Kidney (tissue), 14 donors: ENCODE data around the gene SKAP2. TPM values are rescaled to one million over a fixed set of nuclear protein-coding genes. Genes with fewer than 3 reads are reported as not detected.

Experiments used
- DNase-seq, 5 donors: peaks; one replicate each; pipeline ENCODE4 v3.0.0-alpha.2; 2013 to 2020
- FAIRE-seq: peaks from 2 replicates; lab custom pipeline; 2012; peaks lifted over from hg19 to GRCh38; lab: Jason Lieb, UNC
- H3K27ac ChIP-seq, 2 donors: one replicate each; pipeline ENCODE4 v1.7.0; 2013; ENCODE audit warnings: low read depth in 2 of 2, low read length in 2 of 2, inconsistent platforms in 1 of 2
- H3K27me3 ChIP-seq: one replicate; pipeline ENCODE4 v1.7.1; 2013; ENCODE audit warnings: low read length, inconsistent platforms; ENCODE audit not compliant: control insufficient read depth, insufficient read depth
- H3K36me3 ChIP-seq, 3 donors: one replicate each; pipeline versions ENCODE4 v1.7.0 to v1.7.1; 2013; ENCODE audit warnings: low read length in 3 of 3, control low read depth in 1 of 3, inconsistent platforms in 1 of 3; ENCODE audit not compliant: insufficient read depth in 3 of 3, control insufficient read depth in 2 of 3
- H3K4me1 ChIP-seq, 3 donors: one replicate each; pipeline versions ENCODE4 v1.7.0 to v1.7.1; 2013; ENCODE audit warnings: low read length in 3 of 3, inconsistent platforms in 1 of 3, low read depth in 1 of 3; ENCODE audit not compliant: control insufficient read depth in 2 of 3, insufficient read depth in 2 of 3
- H3K4me3 ChIP-seq, 3 donors: one replicate each; pipeline versions ENCODE4 v1.7.0 to v1.8.1; 2013; ENCODE audit warnings: low read length in 3 of 3, control low read depth in 1 of 3, inconsistent platforms in 1 of 3
- H3K9ac ChIP-seq, 3 donors: one replicate each; pipeline versions ENCODE4 v1.7.0 to v1.7.1; 2013; ENCODE audit warnings: low read length in 3 of 3, control low read depth in 1 of 3, inconsistent platforms in 1 of 3
- H3K9me3 ChIP-seq, 3 donors: one replicate each; pipeline versions ENCODE4 v1.7.0 to v1.7.1; 2013; ENCODE audit warnings: low read length in 3 of 3, control low read depth in 1 of 3, inconsistent platforms in 1 of 3; ENCODE audit not compliant: control insufficient read depth in 2 of 3, insufficient read depth in 1 of 3
- CTCF ChIP-seq: IDR thresholded peaks from 3 replicates; pipeline ENCODE4 v1.5.1; 2012; ENCODE audit warnings: mild to moderate bottlenecking, moderate library complexity, borderline replicate concordance; ENCODE audit not compliant: insufficient read depth; ENCODE audit errors: extremely low read depth
- intact Hi-C: fragments of 100-400 bp; cut with DNase I; formaldehyde crosslinking; loops from one replicate; pipeline ENCODE4 v1.11.1; 2022
- polyA plus RNA-seq: library from polyadenylated mRNA; stranded (reverse); fragments of 350-450 nt; fragmentation: Illumina TruSeq; extraction: RNeasy Lipid Tissue Mini Kit (QIAGEN cat#74804); gene quantifications from one replicate; pipeline ENCODE4 v1.2.3, GENCODE V29; 2014; ENCODE audit warnings: low read depth, low replicate concordance; ENCODE audit not compliant: insufficient read depth
- total RNA-seq: library from RNA; stranded (reverse); fragmentation: NEBNext Ultra II Directional; extraction: Animal tissue kit (Norgen Biotek cat#: 25700); gene quantifications from one replicate; pipeline ENCODE4 v1.2.1, GENCODE V29; 2021
- donor health status: control.
- donor health status: control.
- donor health status: control.
- donor health status: control.
- donor health status: control.
- donor health status: DM: yes; HTN: yes; CAD: no.
- donor health status: Normal renal cell carcinoma (clear cell type).

The SKAP2 gene
- total and polyA plus RNA-seq, 2 donors from 2014 or later, result 20.0 to 75.8 TPM

- intact Hi-C loops, result no loop called here
- Histone ChIP-seq H3K36me3 (no peaks in the 10 kb centered on the region), H3K27me3 (no peaks in the 10 kb centered on the region), H3K9ac (peak overlapping the region; percentile 78 to 96 (median 85)), H3K4me1 (peaks cover 0 to 15% (median 0%) of the 10 kb centered on the region in 3 donors), H3K9me3 (no peaks in the 10 kb centered on the region), H3K4me3 (peak overlapping the region; percentile 80 to 87 (median 82)), H3K27ac (peak overlapping the region; percentile 96 to 98)
- DNase-seq, result no peak
- FAIRE-seq, result peak; percentile 15
- no peak for TF ChIP-seq CTCF
Observed at GRCh38 chr7:26863518-26864308, 677 bp downstream of the SKAP2 start.

GRCh38 chr7:26862834-26863233 lies 1.6 kb downstream of the SKAP2 start:
- DNase-seq, result no peak
- no peak for FAIRE-seq
- no peak for TF ChIP-seq CTCF
- Histone ChIP-seq H3K4me3 (peak overlapping the region in 2 of 3 donors; percentile 80 to 87), H3K4me1 (peaks cover 0 to 19% (median 0%) of the 10 kb centered on the region in 3 donors), H3K9ac (peak overlapping the region in 1 of 3 donors; percentile 85), H3K27ac (no peak overlapping the region), H3K27me3 (no peaks in the 10 kb centered on the region), H3K36me3 (no peaks in the 10 kb centered on the region), H3K9me3 (no peaks in the 10 kb centered on the region)
- intact Hi-C loops, result no loop called here

- Histone ChIP-seq H3K27ac (no peak overlapping the region), H3K27me3 (peaks cover 2% of the 10 kb centered on the region), H3K4me1 (peaks cover 0 to 25% (median 0%) of the 10 kb centered on the region in 3 donors), H3K36me3 (no peaks in the 10 kb centered on the region), H3K9me3 (no peaks in the 10 kb centered on the region), H3K9ac (no peak overlapping the region), H3K4me3 (no peak overlapping the region)
- intact Hi-C loops, result no loop called here
- FAIRE-seq (no peak), DNase-seq (peak in 1 of 5 donors; percentile 31)
- TF ChIP-seq CTCF, result no peak
Observed at GRCh38 chr7:26861050-26861449, 3.3 kb downstream of the SKAP2 start.
